HepG2 (cell line): ENCODE results near the gene DHRS4L2. TPM values are rescaled to one million over a fixed set of nuclear protein-coding genes. Genes with fewer than 3 reads are reported as not detected.

Experiments
- BRCA1 ChIP-seq: sonication (generic); formaldehyde crosslinking; IDR thresholded peaks from 2 replicates; pipeline ENCODE4 v1.4.0; 2020; ENCODE audit warnings: missing genetic modification reagents
- LCORL ChIP-seq, 2 experiments: fragments of 450-650 bp in 1 of 2; sonication (generic) in 1 of 2; formaldehyde crosslinking in 1 of 2; IDR thresholded peaks; 2 replicates each; pipeline versions ENCODE4 v1.5.0 to v1.6.1; 2017 to 2020; ENCODE audit warnings: antibody characterized with exemption in 1 of 2, missing genetic modification reagents in 1 of 2
- MYC ChIP-seq: sonication (generic); formaldehyde crosslinking; IDR thresholded peaks from 2 replicates; pipeline ENCODE4 v1.9.0; 2021; ENCODE audit warnings: missing genetic modification reagents, borderline replicate concordance
- NONO ChIP-seq, 2 experiments: fragments of 450-650 bp in 1 of 2; sonication (generic) in 1 of 2; formaldehyde crosslinking in 1 of 2; IDR thresholded peaks in 1 of 2; conservative IDR thresholded peaks in 1 of 2; 2 replicates each; pipeline versions ENCODE4 v1.6.1 to v1.8.0; 2017 to 2022; ENCODE audit warnings: mild to moderate bottlenecking in 1 of 2, missing genetic modification reagents in 1 of 2, moderate library complexity in 1 of 2
- PHF8 ChIP-seq: sonication (generic); formaldehyde crosslinking; IDR thresholded peaks from 2 replicates; pipeline ENCODE4 v1.5.0; 2020; ENCODE audit warnings: missing genetic modification reagents
- RFXAP ChIP-seq: sonication (generic); formaldehyde crosslinking; IDR thresholded peaks from 2 replicates; pipeline ENCODE4 v1.4.0; 2020; ENCODE audit warnings: missing genetic modification reagents, borderline replicate concordance
- RORA ChIP-seq: sonication (generic); formaldehyde crosslinking; IDR thresholded peaks from 2 replicates; pipeline ENCODE4 v1.5.0; 2020; ENCODE audit warnings: mild to moderate bottlenecking, missing genetic modification reagents, moderate library complexity
- SMAD9 ChIP-seq: sonication (generic); formaldehyde crosslinking; IDR thresholded peaks from 2 replicates; pipeline ENCODE4 v1.5.1; 2020; ENCODE audit warnings: mild to moderate bottlenecking, missing genetic modification reagents
- TBX2 ChIP-seq: sonication (generic); formaldehyde crosslinking; IDR thresholded peaks from 2 replicates; pipeline ENCODE4 v1.5.0; 2020; ENCODE audit warnings: missing genetic modification reagents, mild to moderate bottlenecking, borderline replicate concordance
- ZBTB1 ChIP-seq: sonication (generic); formaldehyde crosslinking; IDR thresholded peaks from 2 replicates; pipeline ENCODE4 v1.4.0; 2020; ENCODE audit warnings: missing genetic modification reagents, borderline replicate concordance
- ZNF431 ChIP-seq: sonication (generic); formaldehyde crosslinking; IDR thresholded peaks from 2 replicates; pipeline ENCODE4 v1.9.0; 2022; ENCODE audit warnings: missing genetic modification reagents, low read depth, mild to moderate bottlenecking, borderline replicate concordance
- ZSCAN9 ChIP-seq: IDR thresholded peaks from 2 replicates; pipeline ENCODE4 v1.6.1; 2016; ENCODE audit warnings: borderline replicate concordance
- polyA plus RNA-seq, 8 experiments: library from polyadenylated mRNA; depleted of rRNA in 3 of 8; stranded (reverse) in 7 of 8; unstranded in 1 of 8; fragments of >200 nt; fragmentation: Illumina TruSeq in 4 of 8; extraction: Trizol in 4 of 8; gene quantifications; 2 replicates each; pipeline versions ENCODE4 v1.2.1 to v1.2.3, GENCODE V29; 2011 to 2016; ENCODE audit warnings: low read depth in 4 of 8, missing spikeins in 1 of 8, mixed read lengths in 1 of 8; ENCODE audit not compliant: insufficient read depth in 1 of 8
- total RNA-seq, 5 experiments: library from RNA; depleted of rRNA; stranded (reverse); fragments of >200 nt; fragmentation: Illumina TruSeq; extraction: Trizol; gene quantifications; 2 replicates each; pipeline ENCODE4 v1.2.3, GENCODE V29; 2016; ENCODE audit warnings: low read depth in 1 of 5
- TF ChIP-seq, protein P1 (sequence below): sonication (generic); formaldehyde crosslinking; IDR thresholded peaks from 2 replicates; pipeline ENCODE4 v1.5.1; 2020; ENCODE audit warnings: mild to moderate bottlenecking, missing genetic modification reagents
- TF ChIP-seq, protein P2 (sequence below): sonication (generic); formaldehyde crosslinking; IDR thresholded peaks from one replicate; pipeline ENCODE4 v1.5.1; 2020; ENCODE audit warnings: mild to moderate bottlenecking, missing genetic modification reagents; ENCODE audit errors: not compliant biosample characterization
- TF ChIP-seq, protein P3 (sequence below): sonication (generic); formaldehyde crosslinking; IDR thresholded peaks from 2 replicates; pipeline ENCODE4 v1.4.0; 2020; ENCODE audit warnings: missing genetic modification reagents

DHRS4L2 gene
- total and polyA plus RNA-seq, 2 of the 13 experiments (the other 11 are each of a cell fraction or from before 2014, with no cell fraction given) = 24.7 to 38.2 TPM

DNA sequence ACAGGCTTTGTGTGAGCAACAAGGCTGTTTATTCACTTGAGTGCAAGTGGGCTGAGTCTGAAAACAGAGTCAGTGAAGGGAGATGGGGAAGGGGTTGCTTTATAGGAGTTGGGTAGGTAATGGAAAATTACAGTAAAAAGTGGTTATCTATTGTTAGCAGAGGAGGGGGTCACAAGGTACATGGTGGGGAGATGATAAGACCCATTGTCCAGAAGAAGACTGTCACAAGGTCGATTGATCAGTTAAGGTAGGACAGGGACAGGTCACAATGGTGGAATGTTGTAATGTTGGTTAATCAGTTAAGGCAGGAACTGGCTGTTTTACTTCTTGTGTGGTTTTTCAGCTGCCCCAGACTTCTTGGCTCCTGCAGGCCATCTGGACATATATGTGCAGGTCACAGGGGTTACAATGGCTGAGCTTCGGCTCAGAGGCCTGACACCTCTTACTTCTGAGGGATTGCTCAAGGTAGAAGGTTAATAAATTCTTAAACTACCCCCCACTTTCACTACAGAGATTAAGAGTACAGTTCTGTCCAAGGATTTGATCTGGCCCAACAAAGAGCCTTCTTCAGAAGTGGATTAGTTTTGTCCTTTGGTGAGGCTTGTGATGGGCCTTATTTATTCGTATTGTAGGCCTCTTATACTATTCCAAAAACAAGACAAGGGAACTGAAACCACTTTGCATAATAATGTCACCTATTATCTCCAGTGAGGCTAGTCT is 49.0 kb upstream of the DHRS4L2 start (continued):
- TF ChIP-seq NONO (IDR thresholded peaks at IDR 0.05) = no peak
- no peak; the same call in 1 of the 2 replicates for TF ChIP-seq NONO (CRISPR knock-in tag; conservative IDR thresholded peaks at IDR 0.05)
- TF ChIP-seq TBX2 = no peak
- no peak for TF ChIP-seq ZNF431
- TF ChIP-seq BRCA1 = no peak
- TF ChIP-seq SMAD9 (CRISPR knock-in tag) = no peak
- TF ChIP-seq, protein P1, sequence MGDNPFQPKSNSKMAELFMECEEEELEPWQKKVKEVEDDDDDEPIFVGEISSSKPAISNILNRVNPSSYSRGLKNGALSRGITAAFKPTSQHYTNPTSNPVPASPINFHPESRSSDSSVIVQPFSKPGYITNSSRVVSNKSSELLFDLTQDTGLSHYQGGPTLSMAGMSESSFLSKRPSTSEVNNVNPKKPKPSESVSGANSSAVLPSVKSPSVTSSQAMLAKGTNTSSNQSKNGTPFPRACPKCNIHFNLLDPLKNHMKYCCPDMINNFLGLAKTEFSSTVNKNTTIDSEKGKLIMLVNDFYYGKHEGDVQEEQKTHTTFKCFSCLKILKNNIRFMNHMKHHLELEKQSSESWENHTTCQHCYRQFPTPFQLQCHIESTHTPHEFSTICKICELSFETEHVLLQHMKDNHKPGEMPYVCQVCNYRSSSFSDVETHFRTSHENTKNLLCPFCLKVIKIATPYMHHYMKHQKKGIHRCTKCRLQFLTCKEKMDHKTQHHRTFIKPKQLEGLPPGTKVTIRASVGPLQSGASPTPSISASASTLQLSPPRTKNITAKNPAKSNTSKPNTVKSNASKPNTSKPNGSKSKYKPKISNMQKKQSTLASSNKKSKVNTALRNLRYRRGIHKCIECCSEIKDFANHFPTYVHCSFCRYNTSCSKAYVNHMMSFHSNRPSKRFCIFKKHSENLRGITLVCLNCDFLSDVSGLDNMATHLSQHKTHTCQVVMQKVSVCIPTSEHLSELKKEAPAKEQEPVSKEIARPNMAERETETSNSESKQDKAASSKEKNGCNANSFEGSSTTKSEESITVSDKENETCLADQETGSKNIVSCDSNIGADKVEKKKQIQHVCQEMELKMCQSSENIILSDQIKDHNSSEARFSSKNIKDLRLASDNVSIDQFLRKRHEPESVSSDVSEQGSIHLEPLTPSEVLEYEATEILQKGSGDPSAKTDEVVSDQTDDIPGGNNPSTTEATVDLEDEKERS = no peak
- TF ChIP-seq, protein P2, sequence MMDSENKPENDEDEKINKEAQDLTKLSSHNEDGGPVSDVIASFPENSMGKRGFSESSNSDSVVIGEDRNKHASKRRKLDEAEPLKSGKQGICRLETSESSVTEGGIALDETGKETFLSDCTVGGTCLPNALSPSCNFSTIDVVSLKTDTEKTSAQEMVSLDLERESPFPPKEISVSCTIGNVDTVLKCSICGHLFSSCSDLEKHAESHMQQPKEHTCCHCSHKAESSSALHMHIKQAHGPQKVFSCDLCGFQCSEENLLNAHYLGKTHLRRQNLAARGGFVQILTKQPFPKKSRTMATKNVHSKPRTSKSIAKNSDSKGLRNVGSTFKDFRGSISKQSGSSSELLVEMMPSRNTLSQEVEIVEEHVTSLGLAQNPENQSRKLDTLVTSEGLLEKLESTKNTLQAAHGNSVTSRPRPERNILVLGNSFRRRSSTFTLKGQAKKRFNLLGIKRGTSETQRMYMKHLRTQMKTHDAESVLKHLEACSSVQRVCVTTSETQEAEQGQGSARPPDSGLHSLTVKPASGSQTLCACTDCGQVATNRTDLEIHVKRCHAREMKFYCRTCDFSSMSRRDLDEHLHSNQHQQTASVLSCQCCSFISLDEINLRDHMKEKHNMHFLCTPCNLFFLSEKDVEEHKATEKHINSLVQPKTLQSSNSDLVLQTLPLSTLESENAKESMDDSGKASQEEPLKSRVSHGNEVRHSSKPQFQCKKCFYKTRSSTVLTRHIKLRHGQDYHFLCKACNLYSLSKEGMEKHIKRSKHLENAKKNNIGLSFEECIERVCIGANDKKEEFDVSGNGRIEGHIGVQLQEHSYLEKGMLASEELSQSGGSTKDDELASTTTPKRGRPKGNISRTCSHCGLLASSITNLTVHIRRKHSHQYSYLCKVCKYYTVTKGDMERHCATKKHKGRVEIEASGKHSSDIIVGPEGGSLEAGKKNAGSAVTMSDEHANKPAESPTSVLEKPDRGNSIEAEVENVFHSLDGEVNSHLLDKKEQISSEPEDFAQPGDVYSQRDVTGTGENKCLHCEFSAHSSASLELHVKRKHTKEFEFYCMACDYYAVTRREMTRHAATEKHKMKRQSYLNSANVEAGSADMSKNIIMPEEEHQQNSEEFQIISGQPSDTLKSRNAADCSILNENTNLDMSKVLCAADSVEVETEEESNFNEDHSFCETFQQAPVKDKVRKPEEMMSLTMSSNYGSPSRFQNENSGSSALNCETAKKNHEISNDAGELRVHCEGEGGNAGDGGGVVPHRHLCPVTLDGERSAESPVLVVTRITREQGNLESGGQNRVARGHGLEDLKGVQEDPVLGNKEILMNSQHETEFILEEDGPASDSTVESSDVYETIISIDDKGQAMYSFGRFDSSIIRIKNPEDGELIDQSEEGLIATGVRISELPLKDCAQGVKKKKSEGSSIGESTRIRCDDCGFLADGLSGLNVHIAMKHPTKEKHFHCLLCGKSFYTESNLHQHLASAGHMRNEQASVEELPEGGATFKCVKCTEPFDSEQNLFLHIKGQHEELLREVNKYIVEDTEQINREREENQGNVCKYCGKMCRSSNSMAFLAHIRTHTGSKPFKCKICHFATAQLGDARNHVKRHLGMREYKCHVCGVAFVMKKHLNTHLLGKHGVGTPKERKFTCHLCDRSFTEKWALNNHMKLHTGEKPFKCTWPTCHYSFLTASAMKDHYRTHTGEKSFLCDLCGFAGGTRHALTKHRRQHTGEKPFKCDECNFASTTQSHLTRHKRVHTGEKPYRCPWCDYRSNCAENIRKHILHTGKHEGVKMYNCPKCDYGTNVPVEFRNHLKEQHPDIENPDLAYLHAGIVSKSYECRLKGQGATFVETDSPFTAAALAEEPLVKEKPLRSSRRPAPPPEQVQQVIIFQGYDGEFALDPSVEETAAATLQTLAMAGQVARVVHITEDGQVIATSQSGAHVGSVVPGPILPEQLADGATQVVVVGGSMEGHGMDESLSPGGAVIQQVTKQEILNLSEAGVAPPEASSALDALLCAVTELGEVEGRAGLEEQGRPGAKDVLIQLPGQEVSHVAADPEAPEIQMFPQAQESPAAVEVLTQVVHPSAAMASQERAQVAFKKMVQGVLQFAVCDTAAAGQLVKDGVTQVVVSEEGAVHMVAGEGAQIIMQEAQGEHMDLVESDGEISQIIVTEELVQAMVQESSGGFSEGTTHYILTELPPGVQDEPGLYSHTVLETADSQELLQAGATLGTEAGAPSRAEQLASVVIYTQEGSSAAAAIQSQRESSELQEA (CRISPR knock-in tag) = no peak
- TF ChIP-seq MYC (CRISPR knock-in tag) = no peak
- TF ChIP-seq PHF8 (CRISPR knock-in tag) = peak; percentile 26; the same call in 1 of the 2 replicates
- no peak for TF ChIP-seq ZSCAN9 (CRISPR knock-in tag)
- no peak for TF ChIP-seq LCORL (IDR thresholded peaks at IDR 0.05)
- TF ChIP-seq LCORL (CRISPR knock-in tag; IDR thresholded peaks at IDR 0.05) = no peak
- no peak for TF ChIP-seq ZBTB1 (CRISPR knock-in tag)
- TF ChIP-seq RFXAP (CRISPR knock-in tag) = no peak
- TF ChIP-seq RORA (CRISPR knock-in tag) = no peak
- TF ChIP-seq, protein P3, sequence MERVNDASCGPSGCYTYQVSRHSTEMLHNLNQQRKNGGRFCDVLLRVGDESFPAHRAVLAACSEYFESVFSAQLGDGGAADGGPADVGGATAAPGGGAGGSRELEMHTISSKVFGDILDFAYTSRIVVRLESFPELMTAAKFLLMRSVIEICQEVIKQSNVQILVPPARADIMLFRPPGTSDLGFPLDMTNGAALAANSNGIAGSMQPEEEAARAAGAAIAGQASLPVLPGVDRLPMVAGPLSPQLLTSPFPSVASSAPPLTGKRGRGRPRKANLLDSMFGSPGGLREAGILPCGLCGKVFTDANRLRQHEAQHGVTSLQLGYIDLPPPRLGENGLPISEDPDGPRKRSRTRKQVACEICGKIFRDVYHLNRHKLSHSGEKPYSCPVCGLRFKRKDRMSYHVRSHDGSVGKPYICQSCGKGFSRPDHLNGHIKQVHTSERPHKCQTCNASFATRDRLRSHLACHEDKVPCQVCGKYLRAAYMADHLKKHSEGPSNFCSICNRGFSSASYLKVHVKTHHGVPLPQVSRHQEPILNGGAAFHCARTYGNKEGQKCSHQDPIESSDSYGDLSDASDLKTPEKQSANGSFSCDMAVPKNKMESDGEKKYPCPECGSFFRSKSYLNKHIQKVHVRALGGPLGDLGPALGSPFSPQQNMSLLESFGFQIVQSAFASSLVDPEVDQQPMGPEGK (CRISPR knock-in tag) = peak; percentile 91
